NCI-H2081 (cell line): ENCODE results near the gene CCDC192.
A peak's percentile ranks its signal among the peaks of the same experiment; 100 is the strongest.

Experiments
- DNase-seq, 2 experiments: peaks; one replicate each; lab custom pipeline; 2025; lab: John Stamatoyannopoulos, UW

The CCDC192 gene

GRCh38 chr5:127810017-127810416 lies 106.8 kb downstream of the CCDC192 start:
- DNase-seq = no peak

- no peak for DNase-seq
These were observed 107.7 kb downstream of the CCDC192 start for GRCh38 chr5:127810707-127811490.

GRCh38 chr5:127812570-127812969 lies 109.4 kb downstream of the CCDC192 start:
- no peak for DNase-seq

GRCh38 chr5:127813633-127814587 lies 110.7 kb downstream of the CCDC192 start:
- no peak for DNase-seq

GRCh38 chr5:127814588-127814973 lies 111.4 kb downstream of the CCDC192 start:
- no peak for DNase-seq

GRCh38 chr5:127820910-127821553 lies 117.8 kb downstream of the CCDC192 start:
- DNase-seq = no peak

GRCh38 chr5:127821896-127822295 lies 118.7 kb downstream of the CCDC192 start:
- no peak for DNase-seq

GRCh38 chr5:127824126-127824525 lies 120.9 kb downstream of the CCDC192 start:
- DNase-seq = no peak

- no peak for DNase-seq
These were observed 122.8 kb downstream of the CCDC192 start for GRCh38 chr5:127826011-127826410.

- DNase-seq = no peak
These were observed 124.3 kb downstream of the CCDC192 start for GRCh38 chr5:127827451-127827850.

GRCh38 chr5:127830157-127830556 lies 127.0 kb downstream of the CCDC192 start:
- peak in 1 of 2 experiments; percentile 4 for DNase-seq

- DNase-seq = no peak
These were observed 127.8 kb downstream of the CCDC192 start for GRCh38 chr5:127830829-127831598.

GRCh38 chr5:127832067-127832466 lies 128.9 kb downstream of the CCDC192 start:
- DNase-seq = no peak

- DNase-seq = no peak
These were observed 130.9 kb downstream of the CCDC192 start for GRCh38 chr5:127834094-127834531.

- no peak for DNase-seq
These were observed 131.4 kb downstream of the CCDC192 start for GRCh38 chr5:127834554-127834953.

GRCh38 chr5:127838661-127839060 lies 135.5 kb downstream of the CCDC192 start:
- no peak for DNase-seq

GRCh38 chr5:127839072-127839471 lies 135.9 kb downstream of the CCDC192 start:
- no peak for DNase-seq

- DNase-seq = no peak
These were observed 136.5 kb downstream of the CCDC192 start for GRCh38 chr5:127839496-127840197.

GRCh38 chr5:127840198-127840524 lies 137.0 kb downstream of the CCDC192 start:
- no peak for DNase-seq

GRCh38 chr5:127840809-127841208 lies 137.6 kb downstream of the CCDC192 start:
- no peak for DNase-seq

- peak; percentile 55 to 66 for DNase-seq
These were observed 141.4 kb downstream of the CCDC192 start for GRCh38 chr5:127844581-127845021.
